K562 (cell line): ENCODE results near the gene SRSF6. TPM values are rescaled to one million over a fixed set of nuclear protein-coding genes. Genes with fewer than 3 reads are reported as not detected.

Experiments
- AFF4 ChIP-seq: sonication (generic); formaldehyde crosslinking; IDR thresholded peaks from 2 replicates; pipeline ENCODE4 v1.8.0; 2023; ENCODE audit warnings: mild to moderate bottlenecking, missing genetic modification reagents
- CTBP1 ChIP-seq: fragments of 450-650 bp; IDR thresholded peaks from 2 replicates; pipeline ENCODE4 v1.6.1; 2016; ENCODE audit warnings: borderline replicate concordance
- DIDO1 ChIP-seq: fragments of 450-650 bp; IDR thresholded peaks from 2 replicates; pipeline ENCODE4 v1.6.1; 2016; ENCODE audit warnings: low read depth, missing biosample characterization, missing genetic modification characterization
- ELF1 ChIP-seq: fragments of 200-800 bp; sonication (Bioruptor generic); IDR thresholded peaks from 2 replicates; pipeline ENCODE4 v1.6.1; 2016; ENCODE audit warnings: missing genetic modification characterization, missing compliant biosample characterization
- EP400 ChIP-seq: fragments of 450-650 bp; IDR thresholded peaks from 2 replicates; pipeline ENCODE4 v1.6.1; 2017; ENCODE audit warnings: antibody characterized with exemption, mild to moderate bottlenecking, moderate library complexity
- ERF ChIP-seq: fragments of 450-650 bp; formaldehyde crosslinking; IDR thresholded peaks from 2 replicates; pipeline ENCODE4 v1.4.0; 2020; ENCODE audit warnings: mild to moderate bottlenecking, mixed read lengths
- ETV5 ChIP-seq: sonication (generic); formaldehyde crosslinking; IDR thresholded peaks from 2 replicates; pipeline ENCODE4 v1.4.0; 2020; ENCODE audit warnings: low read depth, mild to moderate bottlenecking, missing genetic modification reagents
- HDAC2 ChIP-seq: fragments of 450-650 bp; IDR thresholded peaks from 2 replicates; pipeline ENCODE4 v1.6.1; 2016; ENCODE audit warnings: mild to moderate bottlenecking
- HMGXB4 ChIP-seq: sonication (generic); formaldehyde crosslinking; IDR thresholded peaks from 2 replicates; pipeline ENCODE4 v1.8.1; 2023; ENCODE audit warnings: mild to moderate bottlenecking, missing genetic modification reagents
- NFYB ChIP-seq: IDR thresholded peaks from 2 replicates; pipeline ENCODE4 v1.6.1; 2011; ENCODE audit warnings: mild to moderate bottlenecking, moderate library complexity; ENCODE audit not compliant: insufficient read length; ENCODE audit errors: extremely low read depth
- NR1H2 ChIP-seq: sonication (generic); formaldehyde crosslinking; IDR thresholded peaks from 2 replicates; pipeline ENCODE4 v1.4.0; 2020; ENCODE audit warnings: mild to moderate bottlenecking, missing genetic modification reagents
- POLR2A ChIP-seq: fragments of 450-650 bp; conservative IDR thresholded peaks from 2 replicates; pipeline ENCODE4 v1.6.1; 2016
- RBM25 ChIP-seq: fragments of 200-400 bp; formaldehyde crosslinking; IDR thresholded peaks from 2 replicates; pipeline ENCODE4 v1.6.1; 2018; ENCODE audit warnings: low read length, low read depth, moderate library complexity; ENCODE audit not compliant: severe bottlenecking
- RFX7 ChIP-seq: fragments of 250-450 bp; sonication (Bioruptor Pico); IDR thresholded peaks from 2 replicates; pipeline ENCODE4 v1.5.1; 2021; ENCODE audit warnings: mild to moderate bottlenecking
- SMAD3 ChIP-seq: fragments of 450-650 bp; formaldehyde crosslinking; conservative IDR thresholded peaks from 2 replicates; pipeline ENCODE4 v1.4.0; 2020; ENCODE audit warnings: mild to moderate bottlenecking
- SMARCA5 ChIP-seq: fragments of 450-650 bp; IDR thresholded peaks from 2 replicates; pipeline ENCODE4 v1.6.1; 2016
- SNIP1 ChIP-seq: fragments of 450-650 bp; IDR thresholded peaks from 2 replicates; pipeline ENCODE4 v1.7.1; 2017; ENCODE audit warnings: low read depth, mild to moderate bottlenecking
- TCFL5 ChIP-seq: fragments of 250-450 bp; sonication (Bioruptor Pico); conservative IDR thresholded peaks from 2 replicates; pipeline ENCODE4 v1.6.1; 2021; ENCODE audit warnings: mild to moderate bottlenecking, moderate library complexity, matching md5 sums
- TSHZ1 ChIP-seq: fragments of 250-450 bp; sonication (Bioruptor Pico); IDR thresholded peaks from 2 replicates; pipeline ENCODE4 v1.4.0; 2020; ENCODE audit warnings: mild to moderate bottlenecking, moderate library complexity
- ZBTB5 ChIP-seq: fragments of 450-650 bp; IDR thresholded peaks from 2 replicates; pipeline ENCODE4 v1.6.1; 2017; ENCODE audit warnings: antibody characterized with exemption
- ZNF444 ChIP-seq: fragments of 250-450 bp; sonication (Bioruptor Pico); IDR thresholded peaks from 2 replicates; pipeline ENCODE4 v1.4.0; 2020; ENCODE audit warnings: mild to moderate bottlenecking, moderate library complexity
- polyA plus RNA-seq, 8 experiments: library from polyadenylated mRNA; depleted of rRNA in 4 of 8; stranded (reverse) in 5 of 8; unstranded in 3 of 8; fragments of >200 nt; fragmentation: Nextera tagmentation in 2 of 8; fragmentation: Illumina TruSeq in 1 of 8; extraction: Ambion mirVana in 2 of 8; extraction: Trizol in 1 of 8; gene quantifications; 2 replicates each; pipeline versions ENCODE4 v1.2.1 to v1.2.3, GENCODE V29; 2011 to 2014; ENCODE audit warnings: inconsistent platforms in 1 of 8, missing spikeins in 1 of 8
- total RNA-seq, 7 experiments: library from RNA; depleted of rRNA in 6 of 7; stranded (reverse); fragments of >200 nt in 6 of 7; fragmentation: Illumina TruSeq in 2 of 7; extraction: Trizol in 2 of 7; gene quantifications; 2 replicates each; pipeline versions ENCODE4 v1.2.1 to v1.2.3, GENCODE V29; 2011 to 2021; ENCODE audit warnings: low replicate concordance in 1 of 7

Gene SRSF6
- total and polyA plus RNA-seq, 9 of the 15 experiments (the other 6 are each of a cell fraction or from before 2014, with no cell fraction given): 52.4 to 165 (median 117) TPM

- TF ChIP-seq ETV5 (CRISPR knock-in tag) (0 out of 2 replicates have a peak, but pooled peaks have one; percentile 51), DIDO1 (tag) (no peak), SNIP1 (no peak), SMARCA5 (no peak), ELF1 (no peak), AFF4 (CRISPR knock-in tag) (no peak), NR1H2 (CRISPR knock-in tag) (no peak), CTBP1 (peak; percentile 44; the same call in 1 of the 2 replicates), ZNF444 (CRISPR knock-in tag) (no peak), HDAC2 (peak; percentile 46; the same call in 1 of the 2 replicates), RFX7 (CRISPR knock-in tag) (no peak), ZBTB5 (no peak), NFYB (no peak), HMGXB4 (CRISPR knock-in tag) (no peak), POLR2A (no peak), ERF (no peak), TSHZ1 (CRISPR knock-in tag) (no peak), TCFL5 (CRISPR knock-in tag) (no peak), SMAD3 (CRISPR knock-in tag) (no peak), EP400 (no peak), RBM25 (no peak)
Observed at GRCh38 chr20:43431134-43431519, 26.6 kb upstream of the SRSF6 start (continued).
